Gastrocnemius medialis (tissue), 4 donors: ENCODE results near the gene SCRT2.

ENCODE experiments used
- CTCF ChIP-seq, 5 experiments: fragments of 450-650 bp in 3 of 5; fragments of 200-600 bp in 2 of 5; sonication (generic) in 2 of 5; IDR thresholded peaks in 4 of 5; conservative IDR thresholded peaks in 1 of 5; 1 replicate in 4 of 5; 2 replicates in 1 of 5; pipeline ENCODE4 v1.5.1; 2016 to 2019; ENCODE audit warnings: antibody characterized with exemption in 5 of 5, mild to moderate bottlenecking in 3 of 5, moderate library complexity in 3 of 5
- POLR2A ChIP-seq, 2 donors: fragments of 450-650 bp; IDR thresholded peaks; one replicate each; pipeline ENCODE4 v1.6.1; 2017; ENCODE audit warnings: antibody characterized with exemption in 2 of 2, mild to moderate bottlenecking in 2 of 2, moderate library complexity in 2 of 2

GRCh38 chr20:611843-612185 lies 63.8 kb downstream of the SCRT2 start:
- TF ChIP-seq CTCF (IDR thresholded peaks at IDR 0.05 in 4 of 5, conservative IDR thresholded peaks at IDR 0.05 in 1 of 5): no peak
- no peak for TF ChIP-seq POLR2A (IDR thresholded peaks at IDR 0.05)
